HS-27A (cell line): Measurements from ENCODE around the gene MPPED1.

Experiments
- DNase-seq: peaks from one replicate; pipeline ENCODE4 v3.0.0-alpha.2; 2012; ENCODE audit warnings: low read depth, missing footprints

Gene MPPED1

GRCh38 chr22:43411869-43412807 lies at the start of gene MPPED1:
Gene MPPED1 (plus strand): TSS chr22:43412014. CDS start chr22:43424986, 12,972 bp downstream.
- no peak for DNase-seq

- DNase-seq = no peak
These were observed 48.3 kb upstream of the MPPED1 start for GRCh38 chr22:43363315-43364168.

GRCh38 chr22:43364169-43364435 lies 47.7 kb upstream of the MPPED1 start:
- no peak for DNase-seq

GRCh38 chr22:43365715-43366440 lies 45.9 kb upstream of the MPPED1 start:
- no peak for DNase-seq

DNA sequence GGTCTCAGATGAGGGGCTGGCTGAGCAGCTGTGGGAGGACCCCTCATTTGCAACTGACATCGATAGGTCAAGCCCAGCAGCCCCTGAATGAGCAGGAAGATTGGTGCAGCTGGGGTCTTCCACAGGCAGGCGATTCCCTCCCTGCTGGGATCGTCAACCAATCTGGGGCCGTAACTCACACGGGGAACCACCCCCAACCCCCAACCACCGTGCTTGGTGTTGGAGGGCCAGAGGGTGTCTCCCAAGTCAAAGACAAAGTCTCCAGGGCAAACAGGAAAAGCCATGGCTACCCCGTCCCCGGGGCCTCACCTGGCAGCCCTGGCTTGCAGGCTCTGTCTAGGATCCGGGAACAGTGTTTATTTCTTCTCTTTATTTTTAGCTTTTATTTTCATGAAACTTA lies 41.8 kb upstream of the MPPED1 start:
- DNase-seq = no peak

- DNase-seq = no peak
These were observed 35.8 kb upstream of the MPPED1 start for GRCh38 chr22:43375951-43376455.

- DNase-seq = no peak
These were observed 34.9 kb upstream of the MPPED1 start for GRCh38 chr22:43376765-43377547.

GRCh38 chr22:43377548-43377895 lies 34.3 kb upstream of the MPPED1 start:
- DNase-seq = no peak

DNA sequence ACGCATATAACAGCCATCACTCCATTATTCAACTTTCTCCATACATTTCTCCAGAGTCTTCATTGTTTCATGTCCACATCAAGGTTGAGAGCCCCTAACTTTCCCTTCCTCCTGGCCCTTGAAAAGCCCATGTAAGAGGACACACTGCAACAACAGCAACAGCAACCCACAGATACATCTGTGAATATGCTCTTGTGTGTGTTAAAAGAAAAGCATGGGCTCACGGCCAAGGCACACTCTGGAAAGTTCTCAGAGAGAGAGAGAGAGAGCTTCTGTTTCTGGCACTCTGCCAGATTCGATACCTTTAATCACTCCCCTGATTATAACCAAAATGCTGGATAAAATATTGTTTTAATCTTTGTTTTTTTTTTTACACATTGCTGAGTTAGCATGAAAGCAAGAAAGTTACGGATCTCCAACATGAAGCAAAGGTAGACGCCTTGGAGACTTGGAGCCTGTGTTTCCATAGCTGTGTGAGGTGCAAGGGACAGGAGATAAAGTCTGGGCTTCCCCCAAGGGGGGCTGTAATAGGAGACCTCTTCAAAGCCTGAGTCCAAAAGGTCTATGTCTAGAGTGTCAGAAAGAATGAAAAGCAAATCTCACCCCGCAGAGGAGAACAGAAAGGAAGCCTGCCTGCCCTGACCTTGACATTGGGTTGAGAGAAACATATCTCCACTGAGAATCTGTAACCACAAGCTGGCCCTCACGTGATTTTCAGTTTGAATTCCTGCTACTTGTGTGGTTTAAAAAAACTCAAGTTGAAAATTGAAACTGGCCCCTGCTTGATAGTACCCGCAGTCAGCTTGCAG lies 33.7 kb upstream of the MPPED1 start:
- no peak for DNase-seq

GRCh38 chr22:43381693-43382092 lies 30.1 kb upstream of the MPPED1 start:
- no peak for DNase-seq

DNA sequence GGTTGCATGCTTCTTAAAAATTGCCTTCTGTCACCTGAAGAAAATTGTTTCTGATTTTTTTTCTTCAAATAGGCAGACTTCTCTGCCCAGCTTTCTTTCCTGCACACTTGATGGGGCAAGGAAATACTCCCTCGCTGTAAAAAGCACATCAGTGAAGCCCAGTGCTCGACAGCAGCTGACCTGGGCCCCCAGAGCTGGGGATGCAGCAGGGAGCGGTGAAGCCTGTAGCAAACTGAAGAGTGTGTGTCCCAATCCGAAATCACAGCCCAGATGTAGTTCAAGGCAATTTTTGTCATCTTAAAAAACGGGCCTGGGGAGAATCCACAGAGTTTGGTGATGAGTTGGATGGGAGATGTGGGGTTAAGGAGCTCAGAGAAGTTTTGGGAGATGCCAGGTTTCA lies 27.0 kb upstream of the MPPED1 start:
- no peak for DNase-seq

DNA sequence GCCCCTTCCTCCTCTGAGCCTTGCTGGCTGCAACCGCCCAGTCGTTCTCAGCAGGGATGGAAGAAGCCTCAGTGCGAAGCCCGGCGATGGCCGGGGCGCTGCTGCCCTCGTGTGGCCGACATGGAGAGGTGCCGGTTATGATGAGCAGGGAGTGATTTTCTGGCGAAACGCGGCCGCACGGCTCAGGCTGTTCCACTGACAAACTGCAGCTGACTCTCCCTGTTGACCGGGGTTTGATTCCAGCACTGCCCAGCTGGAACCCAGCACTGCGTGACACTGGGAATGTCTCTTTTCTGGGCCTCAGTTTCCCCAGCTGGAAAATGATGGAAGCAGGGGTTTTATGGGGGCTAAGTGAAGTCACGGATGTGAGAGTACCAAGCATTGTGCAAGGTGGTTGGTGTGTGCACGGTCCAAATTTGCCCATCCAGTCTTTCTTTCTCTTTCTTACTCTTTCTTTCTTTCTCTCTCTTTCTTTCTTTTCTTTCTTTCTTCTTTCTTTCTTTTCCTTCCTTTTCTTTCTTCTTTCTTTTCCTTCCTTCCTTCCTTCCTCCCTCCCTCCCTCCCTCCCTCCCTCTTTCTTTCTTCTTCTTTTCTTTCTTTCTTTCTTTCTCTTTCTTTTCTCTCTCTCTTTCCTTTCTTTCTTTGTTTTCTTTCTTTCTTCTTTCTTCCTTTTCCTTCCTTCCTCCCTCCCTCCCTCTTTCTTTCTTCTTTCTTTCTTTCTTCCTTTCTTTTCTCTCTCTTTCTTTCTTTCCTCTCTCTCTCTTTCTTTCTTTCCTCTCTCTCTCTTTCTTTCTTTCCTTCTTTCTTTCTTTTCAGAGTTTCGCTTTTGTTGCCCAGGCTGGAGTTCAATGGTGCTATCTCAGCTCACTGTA lies 25.8 kb upstream of the MPPED1 start:
- peak; percentile 11 for DNase-seq

- no peak for DNase-seq
These were observed 24.0 kb upstream of the MPPED1 start for GRCh38 chr22:43387815-43388214.

- DNase-seq = no peak
These were observed 23.4 kb upstream of the MPPED1 start for GRCh38 chr22:43388420-43388851.

DNA sequence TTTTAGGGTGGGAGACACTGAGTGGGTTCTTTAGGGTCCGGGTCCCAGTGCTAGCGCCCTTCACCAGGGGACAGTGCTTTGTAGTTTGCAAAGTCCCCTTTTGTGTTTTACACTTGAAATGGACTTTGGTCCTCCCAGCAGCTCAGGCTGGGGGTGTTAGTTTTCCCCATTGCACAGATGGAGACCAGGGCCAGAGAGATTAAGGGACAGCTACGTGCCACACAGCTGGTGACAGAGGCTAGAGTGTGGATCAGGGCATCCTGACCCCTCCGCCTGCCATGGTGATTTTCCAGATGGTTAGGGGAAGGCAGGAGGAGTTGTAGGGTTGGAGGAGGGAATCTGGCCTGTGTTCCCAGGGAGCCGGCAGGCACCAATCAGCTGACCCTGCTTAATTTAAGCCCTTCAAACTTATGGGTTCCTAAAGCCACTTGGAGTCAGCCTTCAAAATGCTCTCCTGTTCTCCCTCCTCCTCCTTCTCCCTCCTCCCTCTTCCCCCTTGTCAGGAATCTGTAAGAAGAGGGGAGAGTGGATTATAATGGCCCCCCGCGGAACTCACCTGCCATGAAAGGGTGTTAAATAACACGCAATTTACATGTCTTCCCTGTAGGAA lies 22.5 kb upstream of the MPPED1 start:
- no peak for DNase-seq

- DNase-seq = no peak
These were observed 21.6 kb upstream of the MPPED1 start for GRCh38 chr22:43390166-43390565.

DNA sequence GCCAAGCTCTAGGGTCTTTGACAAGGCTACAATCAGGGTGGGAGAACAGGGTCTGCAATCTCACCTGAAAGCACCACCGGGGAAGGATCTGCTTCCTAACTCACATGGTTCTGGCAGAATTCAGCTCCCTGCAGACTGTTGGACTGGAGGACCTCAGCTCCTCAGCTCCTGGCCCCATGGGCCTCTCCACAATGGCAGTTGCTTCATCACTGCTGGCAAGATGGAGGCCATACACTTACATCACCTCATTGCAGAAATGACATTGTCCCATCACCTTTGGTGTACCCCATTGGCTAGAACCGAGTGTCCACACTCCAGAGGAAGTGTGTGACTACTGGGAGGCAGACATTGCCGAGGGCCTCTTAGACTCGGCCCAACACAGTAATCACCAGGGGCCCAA lies 20.9 kb upstream of the MPPED1 start:
- DNase-seq = no peak

- no peak for DNase-seq
These were observed 20.5 kb upstream of the MPPED1 start for GRCh38 chr22:43391306-43391705.

DNA sequence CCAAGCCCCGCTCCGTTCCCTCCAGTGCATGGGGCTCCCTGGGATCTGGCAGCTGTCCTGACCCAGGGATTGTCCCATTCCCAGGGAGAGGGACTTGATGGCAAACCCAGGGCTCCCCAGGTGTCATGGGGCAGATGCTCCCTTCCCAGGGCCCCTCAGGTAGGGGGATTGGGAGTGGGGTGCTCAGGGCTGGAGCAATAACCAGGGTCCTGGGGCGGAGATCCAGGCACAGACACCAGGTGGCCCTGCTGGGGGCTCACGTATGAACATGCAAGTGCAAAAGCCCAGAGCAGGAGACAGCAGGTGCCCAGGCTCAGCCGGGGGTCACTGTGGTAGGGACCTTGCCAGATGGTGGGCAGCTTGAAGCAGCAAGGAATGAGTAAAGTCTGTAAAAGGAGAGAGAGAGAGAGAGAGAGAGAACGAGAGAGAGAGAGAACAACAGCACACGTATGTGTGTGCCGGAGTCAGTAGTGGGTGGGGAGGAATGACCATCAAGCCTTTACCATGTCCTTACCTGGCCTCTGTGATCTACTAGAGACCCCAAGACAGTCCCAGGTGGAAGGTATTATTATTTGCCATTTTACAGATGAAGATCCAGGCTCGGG lies 19.3 kb upstream of the MPPED1 start:
- DNase-seq = no peak
